Psoas muscle (tissue), 8 donors: ENCODE measurements around the gene SLC5A5. TPM values are rescaled to one million over a fixed set of nuclear protein-coding genes. Genes with fewer than 3 reads are reported as not detected.

Experiments
- ATAC-seq, 4 donors: fragments of 200-7000 bp; cut with Tn5 transposase; one replicate each; pipeline ENCODE4 v1.9.1; 2020; ENCODE audit warnings: moderate library complexity in 3 of 4, mild to moderate bottlenecking in 2 of 4
- DNase-seq, 2 donors: peaks; one replicate each; pipeline ENCODE4 v3.0.0-alpha.2; 2020
- H3K27ac ChIP-seq: fragments of 200-600 bp; one replicate; pipeline ENCODE4 v1.8.0; 2022
- H3K27me3 ChIP-seq, 3 donors: fragments of 200-600 bp in 1 of 3; one replicate each; pipeline versions ENCODE4 v1.6.1 to v1.8.0; 2013 to 2022; ENCODE audit warnings: low read length in 2 of 3, mild to moderate bottlenecking in 2 of 3, moderate library complexity in 1 of 3; ENCODE audit not compliant: insufficient read depth in 3 of 3
- H3K36me3 ChIP-seq, 2 donors: fragments of 200-600 bp in 1 of 2; one replicate each; pipeline versions ENCODE4 v1.6.1 to v1.8.0; 2013 to 2022; ENCODE audit warnings: low read depth in 1 of 2, mild to moderate bottlenecking in 1 of 2, moderate library complexity in 1 of 2; ENCODE audit not compliant: insufficient read depth in 1 of 2
- H3K4me1 ChIP-seq: fragments of 200-600 bp; one replicate; pipeline ENCODE4 v1.8.0; 2022
- H3K4me3 ChIP-seq: fragments of 200-600 bp; one replicate; pipeline ENCODE4 v1.8.0; 2022; ENCODE audit warnings: mild to moderate bottlenecking
- H3K9me3 ChIP-seq: fragments of 200-600 bp; one replicate; pipeline ENCODE4 v1.8.0; 2022
- CTCF ChIP-seq: fragments of 200-600 bp; IDR thresholded peaks from one replicate; pipeline ENCODE4 v1.8.0; 2022; ENCODE audit warnings: antibody characterized with exemption
- WGBS, 3 donors: extraction: QIAGEN DNeasy Blood & Tissue Kit; methylation state at CpG; one replicate each; pipeline versions ENCODE4 v1.1.6 to v1.1.7; 2013; 5-methylcytosine and 5-hydroxymethylcytosine counted together
- intact Hi-C, 2 donors: fragments of 100-400 bp; cut with DNase I; formaldehyde crosslinking; loops; one replicate each; pipeline versions ENCODE4 v1.11.0 to v1.14.2; 2022
- polyA plus RNA-seq, 3 donors: library from polyadenylated mRNA; stranded (reverse); fragments of 200-250 nt; gene quantifications; one replicate each; pipeline ENCODE4 v1.2.3, GENCODE V29; 2013
- total RNA-seq, 4 donors: library from RNA; stranded (reverse); fragmentation: NEBNext Ultra II Directional in 2 of 4; extraction: Animal tissue kit (Norgen Biotek cat#: 25700) in 2 of 4; gene quantifications; one replicate each; pipeline versions ENCODE4 v1.2.1 to v1.2.4, GENCODE V29; 2021 to 2023
- donor health status: healthy with polysubstance abuse.
- donor health status: DM: no; HTN: no; CAD: no; lungs with moderate emphysema.
- donor health status: Bipolar disorder and iron deficiency.
- donor health status: healthy.
- donor health status: DM: yes; HTN: yes; CAD: no.
- donor health status: DM: no; HTN: no; CAD: no.
- donor health status: DM: no; HTN: no; CAD: no.
- donor health status: DM: yes; HTN: yes; CAD: no.

Gene SLC5A5
- total and polyA plus RNA-seq, 7 donors: not detected

- H3K36me3 ChIP-seq: no peaks in the 10 kb centered on the region
- TF ChIP-seq CTCF: no peak
- no peak overlapping the region for H3K27ac ChIP-seq
- WGBS, 3 donors: 67 to 70% (median 68%) methylated on average over 8 of the region's 8 CpGs
- no peak overlapping the region for H3K4me3 ChIP-seq
- peaks cover 0 to 56% (median 12%) of the 10 kb centered on the region in 3 donors for H3K27me3 ChIP-seq
- intact Hi-C loops: no loop called here
- no peak for DNase-seq
- ATAC-seq: no peak
- H3K9me3 ChIP-seq: no peaks in the 10 kb centered on the region
- no peaks in the 10 kb centered on the region for H3K4me1 ChIP-seq
These were observed 36.4 kb upstream of the SLC5A5 start for GRCh38 chr19:17835182-17836006.

- peaks cover 0 to 59% (median 14%) of the 10 kb centered on the region in 3 donors for H3K27me3 ChIP-seq
These were observed 35.2 kb upstream of the SLC5A5 start for GRCh38 chr19:17836530-17836929.

GRCh38 chr19:17837972-17838371 lies 33.8 kb upstream of the SLC5A5 start:
- Histone ChIP-seq H3K4me1 (no peaks in the 10 kb centered on the region), H3K9me3 (no peaks in the 10 kb centered on the region), H3K36me3 (no peaks in the 10 kb centered on the region), H3K27me3 (peaks cover 0 to 54% (median 14%) of the 10 kb centered on the region in 3 donors), H3K27ac (no peak overlapping the region), H3K4me3 (no peak overlapping the region)
- no peak for ATAC-seq
- intact Hi-C loops: no loop called here
- TF ChIP-seq CTCF: no peak
- 94 to 96% (median 94%) methylated on average over 7 of the region's 7 CpGs for WGBS, 3 donors
- no peak for DNase-seq

More at GRCh38 chr19:17836530-17836929, 35.2 kb upstream of the SLC5A5 start:
- Histone ChIP-seq H3K9me3 (no peaks in the 10 kb centered on the region), H3K4me3 (no peak overlapping the region), H3K36me3 (no peaks in the 10 kb centered on the region), H3K27ac (no peak overlapping the region), H3K4me1 (no peaks in the 10 kb centered on the region)
- no peak for DNase-seq
- no peak for ATAC-seq
- no peak for TF ChIP-seq CTCF
- intact Hi-C loops: no loop called here
- WGBS, 3 donors: 64 to 71% (median 65%) methylated on average over 4 of the region's 4 CpGs

GRCh38 chr19:17840019-17840418 lies 31.7 kb upstream of the SLC5A5 start:
- WGBS, 3 donors: 79 to 83% (median 82%) methylated on average over 6 of the region's 6 CpGs
- no peak for DNase-seq
- Histone ChIP-seq H3K27ac (no peak overlapping the region), H3K27me3 (peaks cover 0 to 65% (median 14%) of the 10 kb centered on the region in 3 donors), H3K4me1 (no peaks in the 10 kb centered on the region), H3K9me3 (no peaks in the 10 kb centered on the region), H3K4me3 (no peak overlapping the region), H3K36me3 (no peaks in the 10 kb centered on the region)
- TF ChIP-seq CTCF: no peak
- no peak for ATAC-seq
- intact Hi-C loops: no loop called here
